ENCODE measurements around the gene SMYD1.

SMYD1 gene

DNA sequence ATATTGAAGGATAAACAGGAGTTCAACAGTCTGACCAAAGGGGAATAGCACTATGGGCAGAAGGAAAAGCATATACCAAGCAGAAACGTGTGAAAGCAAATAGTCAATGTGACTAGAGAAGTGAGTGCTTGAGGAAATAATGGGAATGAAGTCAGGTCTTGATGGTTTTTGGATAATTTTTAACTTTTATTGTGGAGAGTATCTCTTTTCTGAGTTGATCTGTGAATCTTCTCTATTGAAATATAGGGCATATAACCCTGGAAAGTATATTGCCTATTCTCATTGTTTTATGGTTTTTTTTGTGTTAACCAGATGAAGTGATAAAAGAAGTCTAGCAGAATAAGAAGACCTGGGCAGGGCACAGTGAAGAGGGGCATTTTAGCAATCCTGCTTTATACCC, 76.6 kb downstream of the SMYD1 start:
- DNase-seq (ENCODE audit: low spot score): no peak
- TF ChIP-seq, protein P1, sequence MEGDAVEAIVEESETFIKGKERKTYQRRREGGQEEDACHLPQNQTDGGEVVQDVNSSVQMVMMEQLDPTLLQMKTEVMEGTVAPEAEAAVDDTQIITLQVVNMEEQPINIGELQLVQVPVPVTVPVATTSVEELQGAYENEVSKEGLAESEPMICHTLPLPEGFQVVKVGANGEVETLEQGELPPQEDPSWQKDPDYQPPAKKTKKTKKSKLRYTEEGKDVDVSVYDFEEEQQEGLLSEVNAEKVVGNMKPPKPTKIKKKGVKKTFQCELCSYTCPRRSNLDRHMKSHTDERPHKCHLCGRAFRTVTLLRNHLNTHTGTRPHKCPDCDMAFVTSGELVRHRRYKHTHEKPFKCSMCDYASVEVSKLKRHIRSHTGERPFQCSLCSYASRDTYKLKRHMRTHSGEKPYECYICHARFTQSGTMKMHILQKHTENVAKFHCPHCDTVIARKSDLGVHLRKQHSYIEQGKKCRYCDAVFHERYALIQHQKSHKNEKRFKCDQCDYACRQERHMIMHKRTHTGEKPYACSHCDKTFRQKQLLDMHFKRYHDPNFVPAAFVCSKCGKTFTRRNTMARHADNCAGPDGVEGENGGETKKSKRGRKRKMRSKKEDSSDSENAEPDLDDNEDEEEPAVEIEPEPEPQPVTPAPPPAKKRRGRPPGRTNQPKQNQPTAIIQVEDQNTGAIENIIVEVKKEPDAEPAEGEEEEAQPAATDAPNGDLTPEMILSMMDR (IDR thresholded peaks at IDR 0.05; ENCODE audit: extremely low read depth, missing control alignments): no peak

DNA sequence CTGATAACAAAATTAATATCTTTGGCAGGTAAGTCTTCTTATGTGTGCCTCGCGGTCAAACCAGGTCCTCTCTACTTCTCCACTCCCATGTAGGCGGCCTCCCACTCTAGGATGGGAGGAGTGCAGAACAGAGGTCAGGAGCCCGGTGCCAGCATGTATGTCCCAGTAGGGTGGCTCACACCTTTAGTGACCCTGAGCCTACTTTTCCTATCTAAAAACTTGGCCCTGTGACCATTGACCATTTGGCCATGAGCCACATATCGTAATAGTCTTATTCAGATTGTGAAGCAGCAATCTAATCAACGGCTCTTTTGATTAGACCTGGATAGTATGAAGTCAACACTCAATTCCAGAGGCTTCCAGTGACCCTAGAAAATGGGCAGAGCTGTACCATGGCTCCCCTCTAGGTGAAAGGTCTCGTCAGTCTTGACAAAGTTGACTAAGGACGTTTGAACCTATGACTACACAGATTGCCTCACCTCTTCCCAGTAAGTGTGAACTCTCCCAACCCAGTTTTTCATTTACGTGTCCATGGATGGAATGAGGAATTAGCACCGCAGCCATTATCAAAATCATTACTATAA, 77.4 kb downstream of the SMYD1 start:
- TF ChIP-seq, protein P1 (IDR thresholded peaks at IDR 0.05; ENCODE audit: extremely low read depth, missing control alignments): no peak
- no peak for DNase-seq (ENCODE audit: low spot score)

DNA sequence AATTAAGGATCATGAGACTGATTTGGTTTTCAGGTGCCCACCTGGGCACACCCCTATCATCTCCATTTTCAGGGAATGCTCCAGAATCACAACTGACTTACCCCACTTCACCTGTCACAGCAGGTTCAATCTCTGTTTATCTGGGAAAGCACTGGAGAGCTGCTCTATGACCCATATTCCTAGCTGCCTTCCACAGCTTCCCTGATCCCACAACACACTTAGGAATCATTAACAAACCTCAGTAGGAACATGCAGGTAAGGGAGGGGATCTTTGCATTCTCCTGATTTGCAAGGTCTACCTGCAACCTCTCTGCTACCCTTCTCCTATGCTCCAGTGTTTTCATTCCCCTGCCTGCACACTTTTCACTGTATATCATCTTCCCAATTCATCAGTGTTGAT, 79.0 kb downstream of the SMYD1 start:
- no peak for DNase-seq (ENCODE audit: low spot score)
- TF ChIP-seq, protein P1 (IDR thresholded peaks at IDR 0.05; ENCODE audit: extremely low read depth, missing control alignments): no peak

DNA sequence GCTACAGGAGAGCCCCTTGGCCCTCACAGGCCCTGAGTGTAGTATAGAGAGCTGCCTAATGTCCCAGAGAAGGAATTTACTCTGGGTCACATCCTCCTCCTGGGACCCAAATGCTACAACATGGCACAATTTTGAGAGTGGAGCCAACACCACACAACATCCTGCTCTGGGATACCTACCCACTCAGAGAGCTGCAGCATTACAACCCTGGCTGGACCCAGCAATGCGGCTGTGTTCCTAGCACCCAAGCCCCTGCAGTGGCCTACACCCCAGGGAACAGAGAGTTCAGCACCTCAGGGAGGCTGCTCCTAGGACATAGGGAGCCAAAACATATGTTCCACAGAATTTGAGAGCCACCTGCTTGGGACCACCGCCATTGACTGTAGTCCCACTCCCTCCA, 79.5 kb downstream of the SMYD1 start:
- TF ChIP-seq, protein P1 (IDR thresholded peaks at IDR 0.05; ENCODE audit: extremely low read depth, missing control alignments): no peak
- no peak for DNase-seq (ENCODE audit: low spot score)

DNA sequence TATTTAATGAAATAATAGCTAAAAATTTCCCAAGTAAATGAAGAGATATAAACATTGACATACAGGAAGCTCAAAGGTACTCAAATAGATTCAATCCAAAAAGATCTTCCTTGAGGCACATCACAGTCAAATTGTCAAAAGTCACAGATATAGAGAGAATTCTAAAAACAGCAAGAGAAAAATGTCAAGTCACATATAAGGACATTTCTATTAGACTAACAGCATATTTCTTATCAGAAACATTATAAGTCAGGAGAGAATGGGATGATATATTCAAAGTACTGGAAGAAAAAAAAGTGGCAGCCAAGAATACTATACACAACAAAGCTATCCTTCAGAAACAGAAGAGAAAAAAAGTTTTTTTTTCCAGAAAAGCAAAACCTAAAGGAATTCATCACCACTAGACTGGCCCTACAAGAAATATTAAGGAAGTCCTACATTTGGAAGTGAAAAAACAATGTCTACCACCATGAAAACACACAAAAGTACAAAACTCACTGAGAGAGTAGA, 81.4 kb downstream of the SMYD1 start:
- no peak for DNase-seq (ENCODE audit: low spot score)
- TF ChIP-seq, protein P1 (IDR thresholded peaks at IDR 0.05; ENCODE audit: extremely low read depth, missing control alignments): no peak

DNA sequence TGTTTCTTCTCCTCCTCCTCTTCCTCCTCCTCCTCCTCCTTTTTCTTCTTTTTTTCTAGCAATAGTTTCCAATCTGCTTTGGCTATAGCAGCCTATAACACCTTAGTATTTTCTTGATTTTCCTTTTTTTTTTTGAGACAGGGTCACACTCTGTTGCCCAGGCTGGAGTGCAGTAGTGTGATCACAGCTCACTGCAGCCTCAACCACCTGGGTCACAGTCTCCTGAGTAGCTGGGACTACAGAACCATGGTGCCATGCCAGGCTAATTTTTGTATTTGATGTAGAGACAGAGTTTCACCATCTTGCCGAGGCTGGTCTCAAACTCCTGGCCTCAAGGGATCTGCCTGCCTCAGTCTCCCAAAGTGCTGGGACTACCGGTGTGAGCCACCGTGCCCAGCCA, 91.9 kb downstream of the SMYD1 start:
- DNase-seq (ENCODE audit: low spot score): no peak
- TF ChIP-seq, protein P1 (IDR thresholded peaks at IDR 0.05; ENCODE audit: extremely low read depth, missing control alignments): no peak

DNA sequence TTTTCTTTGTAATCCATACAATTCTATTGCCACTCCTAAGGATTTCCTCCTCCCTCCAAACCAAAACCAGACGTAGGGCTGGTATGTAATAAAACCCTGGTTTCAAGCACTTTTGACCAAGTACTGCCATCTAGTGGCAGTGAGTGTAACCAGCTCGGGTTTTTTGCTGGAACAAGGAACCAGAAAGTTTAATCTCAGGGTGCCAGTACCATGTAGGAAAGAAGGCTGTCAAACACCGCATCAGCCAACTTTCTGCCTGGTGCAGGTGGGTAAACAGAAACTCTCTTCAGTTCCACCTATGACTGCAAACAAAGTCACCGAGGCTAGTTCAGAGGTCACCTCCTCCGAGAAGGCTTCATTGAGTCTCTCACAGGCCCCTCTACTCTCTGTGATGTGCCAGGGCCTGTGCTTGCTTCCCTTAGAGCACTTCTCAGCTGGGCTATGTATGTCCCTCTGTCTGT, 92.4 kb downstream of the SMYD1 start:
- DNase-seq (ENCODE audit: low spot score): peak; percentile 63
- TF ChIP-seq, protein P1 (IDR thresholded peaks at IDR 0.05; ENCODE audit: extremely low read depth, missing control alignments): peak; percentile 66

Measured in GM20000 (cell line).